ENCODE data around the gene SNRPA. TPM values are rescaled to one million over a fixed set of nuclear protein-coding genes. Genes with fewer than 3 reads are reported as not detected.

Gene SNRPA
- total and polyA plus RNA-seq, 4 donors, result 44.5 to 77.4 (median 58.6) TPM

- DNase-seq, result peak; percentile 92 to 96 (median 94)
- peak; percentile 62 for TF ChIP-seq CTCF (IDR thresholded peaks at IDR 0.05; ENCODE audit: control extremely low read depth, extremely low read depth)
- Histone ChIP-seq H3K4me1 (ENCODE audit: control insufficient read depth in 5 of 5, insufficient read depth in 5 of 5, low read length in 5 of 5) (peaks cover 11 to 52% (median 46%) of the 10 kb centered on the region in 5 donors), H3K27me3 (ENCODE audit: control insufficient read depth in 3 of 3, insufficient read depth in 3 of 3, low read length in 2 of 3) (no peaks in the 10 kb centered on the region), H3K9ac (ENCODE audit: insufficient read depth in 1 of 2, low read length in 2 of 2) (no peak overlapping the region), H3K27ac (ENCODE audit: low read depth in 1 of 2, low read length in 1 of 2) (peak overlapping the region in 1 of 2 donors; percentile 81), H3K9me3 (ENCODE audit: control insufficient read depth in 4 of 4, insufficient read depth in 3 of 4, low read length in 3 of 4) (no peaks in the 10 kb centered on the region), H3K36me3 (ENCODE audit: control insufficient read depth in 4 of 4, insufficient read depth in 4 of 4, low read length in 4 of 4) (peaks cover 0 to 33% (median 25%) of the 10 kb centered on the region in 4 donors), H3K4me3 (no peak overlapping the region)
- 26 to 35% methylated on average over 26 of the region's 26 CpGs for WGBS, 2 donors
- ATAC-seq (ENCODE audit: insufficient read depth, low FRiP score), result peak; percentile 13
These were observed 55.6 kb downstream of the SNRPA start for GRCh38 chr19:40806423-40807146.

- Histone ChIP-seq H3K27me3 (ENCODE audit: control insufficient read depth in 3 of 3, insufficient read depth in 3 of 3, low read length in 2 of 3) (no peaks in the 10 kb centered on the region), H3K36me3 (ENCODE audit: control insufficient read depth in 4 of 4, insufficient read depth in 4 of 4, low read length in 4 of 4) (peaks cover 0 to 33% (median 23%) of the 10 kb centered on the region in 4 donors), H3K4me1 (ENCODE audit: control insufficient read depth in 5 of 5, insufficient read depth in 5 of 5, low read length in 5 of 5) (peaks cover 8 to 52% (median 44%) of the 10 kb centered on the region in 5 donors), H3K9ac (ENCODE audit: insufficient read depth in 1 of 2, low read length in 2 of 2) (no peak overlapping the region), H3K4me3 (no peak overlapping the region), H3K9me3 (ENCODE audit: control insufficient read depth in 4 of 4, insufficient read depth in 3 of 4, low read length in 3 of 4) (no peaks in the 10 kb centered on the region), H3K27ac (ENCODE audit: low read depth in 1 of 2, low read length in 1 of 2) (peak overlapping the region in 1 of 2 donors; percentile 79)
- TF ChIP-seq CTCF (IDR thresholded peaks at IDR 0.05; ENCODE audit: control extremely low read depth, extremely low read depth), result no peak
- ATAC-seq (ENCODE audit: insufficient read depth, low FRiP score) (no peak), DNase-seq (no peak)
- 66 to 78% methylated on average over 18 of the region's 18 CpGs for WGBS, 2 donors
These were observed 56.4 kb downstream of the SNRPA start for GRCh38 chr19:40807147-40808020.

GRCh38 chr19:40808021-40808325 lies 57.0 kb downstream of the SNRPA start:
- no peak for TF ChIP-seq CTCF (IDR thresholded peaks at IDR 0.05; ENCODE audit: control extremely low read depth, extremely low read depth)
- WGBS, 2 donors, result 90 to 92% methylated on average over 2 of the region's 2 CpGs
- Histone ChIP-seq H3K27me3 (ENCODE audit: control insufficient read depth in 3 of 3, insufficient read depth in 3 of 3, low read length in 2 of 3) (no peaks in the 10 kb centered on the region), H3K9me3 (ENCODE audit: control insufficient read depth in 4 of 4, insufficient read depth in 3 of 4, low read length in 3 of 4) (no peaks in the 10 kb centered on the region), H3K4me3 (no peak overlapping the region), H3K9ac (ENCODE audit: insufficient read depth in 1 of 2, low read length in 2 of 2) (no peak overlapping the region), H3K27ac (ENCODE audit: low read depth in 1 of 2, low read length in 1 of 2) (peak overlapping the region in 1 of 2 donors; percentile 79), H3K36me3 (ENCODE audit: control insufficient read depth in 4 of 4, insufficient read depth in 4 of 4, low read length in 4 of 4) (peaks cover 0 to 33% (median 23%) of the 10 kb centered on the region in 4 donors), H3K4me1 (ENCODE audit: control insufficient read depth in 5 of 5, insufficient read depth in 5 of 5, low read length in 5 of 5) (peaks cover 8 to 52% (median 44%) of the 10 kb centered on the region in 5 donors)
- ATAC-seq (ENCODE audit: insufficient read depth, low FRiP score), result no peak
- no peak for DNase-seq
